Liver (tissue), 9 donors: ENCODE data around the gene PLAU. TPM values are rescaled to one million over a fixed set of nuclear protein-coding genes. Genes with fewer than 3 reads are reported as not detected.

Experiments
- DNase-seq: peaks from one replicate; pipeline ENCODE4 v3.0.0-alpha.2; 2017; ENCODE audit warnings: low spot score
- H3K27ac ChIP-seq, 2 donors: one replicate each; pipeline ENCODE4 v1.7.0; 2013; ENCODE audit warnings: inconsistent platforms in 2 of 2, low read length in 2 of 2, control low read depth in 1 of 2, low read depth in 1 of 2, mild to moderate bottlenecking in 1 of 2
- H3K27me3 ChIP-seq, 4 donors: one replicate each; pipeline versions ENCODE4 v1.6.1 to v1.7.0; 2013; ENCODE audit warnings: low read length in 3 of 4, inconsistent platforms in 1 of 4, mild to moderate bottlenecking in 1 of 4, moderate library complexity in 1 of 4; ENCODE audit not compliant: control insufficient read depth in 4 of 4, insufficient read depth in 4 of 4
- H3K36me3 ChIP-seq, 4 donors: one replicate each; pipeline versions ENCODE4 v1.6.1 to v1.7.0; 2013; ENCODE audit warnings: low read length in 3 of 4, mild to moderate bottlenecking in 3 of 4, low read depth in 1 of 4, moderate library complexity in 1 of 4; ENCODE audit not compliant: control insufficient read depth in 4 of 4, insufficient read depth in 3 of 4
- H3K4me1 ChIP-seq, 4 donors: one replicate each; pipeline versions ENCODE4 v1.6.1 to v1.7.0; 2013; ENCODE audit warnings: low read length in 3 of 4, mild to moderate bottlenecking in 3 of 4, moderate library complexity in 1 of 4; ENCODE audit not compliant: control insufficient read depth in 4 of 4, insufficient read depth in 4 of 4
- H3K4me3 ChIP-seq, 3 donors: one replicate each; pipeline versions ENCODE4 v1.6.1 to v1.7.0; 2013; ENCODE audit warnings: low read length in 3 of 3, control low read depth in 1 of 3, low read depth in 1 of 3, mild to moderate bottlenecking in 1 of 3
- H3K9ac ChIP-seq, 2 donors: one replicate each; pipeline ENCODE4 v1.7.0; 2013; ENCODE audit warnings: low read length in 2 of 2, mild to moderate bottlenecking in 2 of 2, moderate library complexity in 2 of 2, control low read depth in 1 of 2, low read depth in 1 of 2
- H3K9me3 ChIP-seq, 4 donors: one replicate each; pipeline versions ENCODE4 v1.6.1 to v1.7.0; 2013; ENCODE audit warnings: low read length in 3 of 4; ENCODE audit not compliant: control insufficient read depth in 4 of 4
- EGR1 ChIP-seq, 2 donors: IDR thresholded peaks; 2 replicates each; pipeline ENCODE4 v1.6.1; 2016 to 2018; ENCODE audit warnings: antibody characterized with exemption in 2 of 2, low read depth in 2 of 2
- FOXA2 ChIP-seq: IDR thresholded peaks from 2 replicates; pipeline ENCODE4 v1.6.1; 2016; ENCODE audit warnings: antibody characterized with exemption
- HNF4A ChIP-seq, 2 donors: conservative IDR thresholded peaks; 2 replicates each; pipeline ENCODE4 v1.6.1; 2016; ENCODE audit warnings: antibody characterized with exemption in 2 of 2, mild to moderate bottlenecking in 2 of 2
- HNF4G ChIP-seq: IDR thresholded peaks from 2 replicates; pipeline ENCODE4 v1.6.1; 2016; ENCODE audit warnings: antibody characterized with exemption
- RAD21 ChIP-seq, 2 donors: IDR thresholded peaks; 2 replicates each; pipeline ENCODE4 v1.6.1; 2016; ENCODE audit warnings: antibody characterized with exemption in 2 of 2, mild to moderate bottlenecking in 2 of 2
- RXRA ChIP-seq, 2 donors: IDR thresholded peaks; 2 replicates each; pipeline ENCODE4 v1.6.1; 2017 to 2018; ENCODE audit warnings: antibody characterized with exemption in 2 of 2, mild to moderate bottlenecking in 1 of 2
- TAF1 ChIP-seq: conservative IDR thresholded peaks from 2 replicates; pipeline ENCODE4 v1.6.1; 2016; ENCODE audit warnings: antibody characterized with exemption, mild to moderate bottlenecking
- YY1 ChIP-seq: IDR thresholded peaks from 2 replicates; pipeline ENCODE4 v1.6.1; 2016; ENCODE audit warnings: antibody characterized with exemption, mild to moderate bottlenecking
- WGBS: extraction: QIAGEN DNeasy Blood & Tissue Kit; methylation state at CpG from one replicate; pipeline ENCODE4 v1.1.7; 2013; 5-methylcytosine and 5-hydroxymethylcytosine counted together
- polyA plus RNA-seq, 2 donors: library from polyadenylated mRNA; stranded (reverse) in 1 of 2; unstranded in 1 of 2; fragments of 200-250 nt in 1 of 2; fragments of >200 nt in 1 of 2; fragmentation: Nextera tagmentation in 1 of 2; extraction: Ambion mirVana in 1 of 2; gene quantifications; one replicate each; pipeline versions ENCODE4 v1.2.1 to v1.2.3, GENCODE V29; 2013 to 2015
- total RNA-seq, 2 donors: library from RNA; depleted of rRNA; stranded (reverse); fragments of >200 nt; gene quantifications; one replicate each; pipeline ENCODE4 v1.2.3, GENCODE V29; 2014
- TF ChIP-seq, protein P1 (sequence below): fragments of 150-350 bp; IDR thresholded peaks from 2 replicates; pipeline ENCODE4 v1.5.1; 2017; ENCODE audit warnings: improper control_type of control experiment, low read depth, low read length; ENCODE audit not compliant: missing input control
- TF ChIP-seq, protein P2 (sequence below): IDR thresholded peaks from 2 replicates; pipeline ENCODE4 v1.6.1; 2016; ENCODE audit warnings: antibody characterized with exemption, mild to moderate bottlenecking
- donor health status: healthy.
- donor health status: healthy.
- donor health status: healthy.
- donor health status: healthy.
- donor health status: healthy.

The PLAU gene
- total and polyA plus RNA-seq, 4 donors, result 0.40 to 1.0 (median 0.79) TPM

DNA sequence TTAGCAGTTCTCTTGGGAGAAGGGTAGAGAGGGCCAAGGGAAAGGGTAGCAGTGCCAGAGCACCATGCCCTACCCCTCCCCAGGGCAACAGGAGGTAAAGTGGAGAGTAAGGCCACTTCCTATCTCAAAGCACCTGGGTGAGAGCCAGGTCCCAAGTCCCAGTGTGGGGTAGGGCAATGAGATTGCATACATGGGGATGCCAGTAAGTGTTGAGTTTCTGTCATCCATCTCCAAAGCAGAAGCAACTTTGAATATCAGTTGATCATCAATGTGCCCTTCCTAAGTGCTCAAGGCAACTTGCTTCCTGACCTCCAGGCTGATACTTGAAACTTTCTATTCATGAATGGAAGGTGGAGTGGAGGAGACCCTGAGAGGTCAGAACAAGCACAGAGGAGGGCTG, 34.4 kb upstream of the PLAU start:
- H3K36me3 ChIP-seq, result no peaks in the 10 kb centered on the region
- H3K27ac ChIP-seq, result no peak overlapping the region
- no peaks in the 10 kb centered on the region for H3K27me3 ChIP-seq
- H3K9me3 ChIP-seq, result no peaks in the 10 kb centered on the region
- no peak overlapping the region for H3K9ac ChIP-seq
- no peak for DNase-seq
- TF ChIP-seq, protein P1, sequence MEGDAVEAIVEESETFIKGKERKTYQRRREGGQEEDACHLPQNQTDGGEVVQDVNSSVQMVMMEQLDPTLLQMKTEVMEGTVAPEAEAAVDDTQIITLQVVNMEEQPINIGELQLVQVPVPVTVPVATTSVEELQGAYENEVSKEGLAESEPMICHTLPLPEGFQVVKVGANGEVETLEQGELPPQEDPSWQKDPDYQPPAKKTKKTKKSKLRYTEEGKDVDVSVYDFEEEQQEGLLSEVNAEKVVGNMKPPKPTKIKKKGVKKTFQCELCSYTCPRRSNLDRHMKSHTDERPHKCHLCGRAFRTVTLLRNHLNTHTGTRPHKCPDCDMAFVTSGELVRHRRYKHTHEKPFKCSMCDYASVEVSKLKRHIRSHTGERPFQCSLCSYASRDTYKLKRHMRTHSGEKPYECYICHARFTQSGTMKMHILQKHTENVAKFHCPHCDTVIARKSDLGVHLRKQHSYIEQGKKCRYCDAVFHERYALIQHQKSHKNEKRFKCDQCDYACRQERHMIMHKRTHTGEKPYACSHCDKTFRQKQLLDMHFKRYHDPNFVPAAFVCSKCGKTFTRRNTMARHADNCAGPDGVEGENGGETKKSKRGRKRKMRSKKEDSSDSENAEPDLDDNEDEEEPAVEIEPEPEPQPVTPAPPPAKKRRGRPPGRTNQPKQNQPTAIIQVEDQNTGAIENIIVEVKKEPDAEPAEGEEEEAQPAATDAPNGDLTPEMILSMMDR, result no peak
- TF ChIP-seq YY1 (no peak), TAF1 (no peak)
- no peak overlapping the region for H3K4me3 ChIP-seq
- H3K4me1 ChIP-seq, result peaks cover 9 to 23% (median 19%) of the 10 kb centered on the region in 4 donors

DNA sequence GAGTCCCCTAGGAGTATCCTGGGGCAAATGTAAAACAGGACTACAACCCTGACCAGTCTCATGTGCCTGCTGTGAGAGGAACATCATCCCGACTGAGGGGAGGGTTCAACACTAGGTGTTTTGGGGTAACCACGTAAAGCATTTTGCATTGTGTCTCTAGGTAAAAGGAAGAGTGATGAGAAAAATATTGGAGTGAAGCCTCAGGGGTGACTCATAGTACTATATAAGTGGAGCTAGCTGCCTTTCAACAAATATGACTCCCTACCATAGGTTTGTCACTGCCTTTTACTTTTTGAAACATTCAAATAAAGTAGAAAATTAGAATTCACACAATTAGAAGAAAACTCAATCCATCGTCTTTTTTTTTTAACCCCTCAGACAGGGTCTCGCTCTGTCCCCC, 34.0 kb upstream of the PLAU start:
- no peak overlapping the region for H3K4me3 ChIP-seq
- peaks cover 6 to 19% (median 17%) of the 10 kb centered on the region in 4 donors for H3K4me1 ChIP-seq
- no peak for DNase-seq
- no peaks in the 10 kb centered on the region for H3K9me3 ChIP-seq
- no peak for TF ChIP-seq RXRA (IDR thresholded peaks at IDR 0.05)
- no peak for TF ChIP-seq HNF4G
- TF ChIP-seq HNF4A (conservative IDR thresholded peaks at IDR 0.05), result no peak
- TF ChIP-seq, protein P2, sequence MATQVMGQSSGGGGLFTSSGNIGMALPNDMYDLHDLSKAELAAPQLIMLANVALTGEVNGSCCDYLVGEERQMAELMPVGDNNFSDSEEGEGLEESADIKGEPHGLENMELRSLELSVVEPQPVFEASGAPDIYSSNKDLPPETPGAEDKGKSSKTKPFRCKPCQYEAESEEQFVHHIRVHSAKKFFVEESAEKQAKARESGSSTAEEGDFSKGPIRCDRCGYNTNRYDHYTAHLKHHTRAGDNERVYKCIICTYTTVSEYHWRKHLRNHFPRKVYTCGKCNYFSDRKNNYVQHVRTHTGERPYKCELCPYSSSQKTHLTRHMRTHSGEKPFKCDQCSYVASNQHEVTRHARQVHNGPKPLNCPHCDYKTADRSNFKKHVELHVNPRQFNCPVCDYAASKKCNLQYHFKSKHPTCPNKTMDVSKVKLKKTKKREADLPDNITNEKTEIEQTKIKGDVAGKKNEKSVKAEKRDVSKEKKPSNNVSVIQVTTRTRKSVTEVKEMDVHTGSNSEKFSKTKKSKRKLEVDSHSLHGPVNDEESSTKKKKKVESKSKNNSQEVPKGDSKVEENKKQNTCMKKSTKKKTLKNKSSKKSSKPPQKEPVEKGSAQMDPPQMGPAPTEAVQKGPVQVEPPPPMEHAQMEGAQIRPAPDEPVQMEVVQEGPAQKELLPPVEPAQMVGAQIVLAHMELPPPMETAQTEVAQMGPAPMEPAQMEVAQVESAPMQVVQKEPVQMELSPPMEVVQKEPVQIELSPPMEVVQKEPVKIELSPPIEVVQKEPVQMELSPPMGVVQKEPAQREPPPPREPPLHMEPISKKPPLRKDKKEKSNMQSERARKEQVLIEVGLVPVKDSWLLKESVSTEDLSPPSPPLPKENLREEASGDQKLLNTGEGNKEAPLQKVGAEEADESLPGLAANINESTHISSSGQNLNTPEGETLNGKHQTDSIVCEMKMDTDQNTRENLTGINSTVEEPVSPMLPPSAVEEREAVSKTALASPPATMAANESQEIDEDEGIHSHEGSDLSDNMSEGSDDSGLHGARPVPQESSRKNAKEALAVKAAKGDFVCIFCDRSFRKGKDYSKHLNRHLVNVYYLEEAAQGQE, result no peak
- TF ChIP-seq RAD21 (IDR thresholded peaks at IDR 0.05), result no peak
- no peak for TF ChIP-seq FOXA2
- no peak for TF ChIP-seq EGR1 (IDR thresholded peaks at IDR 0.05; ENCODE audit: low read depth in 2 of 2)
- TF ChIP-seq TAF1, result no peak
- TF ChIP-seq, protein P1, result no peak
- no peaks in the 10 kb centered on the region for H3K36me3 ChIP-seq
- H3K27ac ChIP-seq, result no peak overlapping the region
- WGBS, result 93% methylated on average over 4 of the region's 4 CpGs
- H3K9ac ChIP-seq, result no peak overlapping the region
- no peaks in the 10 kb centered on the region for H3K27me3 ChIP-seq
